Thymus (tissue), 11 donors: ENCODE results near the gene SCN5A. TPM values are rescaled to one million over a fixed set of nuclear protein-coding genes. Genes with fewer than 3 reads are reported as not detected.

ENCODE experiments used
- DNase-seq, 9 donors: peaks; one replicate each; pipeline ENCODE4 v3.0.0-alpha.2; 2013; ENCODE audit warnings: low spot score in 9 of 9, low read depth in 6 of 9, missing footprints in 1 of 9
- H3K27ac ChIP-seq, 2 donors: one replicate each; pipeline ENCODE4 v1.5.1; 2013; ENCODE audit warnings: control low read depth in 1 of 2, low read depth in 1 of 2, low read length in 1 of 2, mild to moderate bottlenecking in 1 of 2, moderate library complexity in 1 of 2
- H3K27me3 ChIP-seq, 2 donors: one replicate each; pipeline ENCODE4 v1.5.1; 2013; ENCODE audit warnings: low read length in 1 of 2; ENCODE audit not compliant: control insufficient read depth in 2 of 2, insufficient read depth in 1 of 2
- H3K36me3 ChIP-seq, 2 donors: one replicate each; pipeline ENCODE4 v1.5.1; 2013; ENCODE audit warnings: low read length in 1 of 2, mild to moderate bottlenecking in 1 of 2, moderate library complexity in 1 of 2; ENCODE audit not compliant: control insufficient read depth in 2 of 2, insufficient read depth in 2 of 2
- H3K4me1 ChIP-seq, 2 donors: one replicate each; pipeline ENCODE4 v1.5.1; 2013; ENCODE audit warnings: low read length in 2 of 2; ENCODE audit not compliant: control insufficient read depth in 2 of 2, insufficient read depth in 2 of 2
- H3K4me3 ChIP-seq, 2 donors: one replicate each; pipeline ENCODE4 v1.5.1; 2013; ENCODE audit warnings: low read length in 2 of 2, control low read depth in 1 of 2, mild to moderate bottlenecking in 1 of 2
- H3K9me3 ChIP-seq, 2 donors: one replicate each; pipeline ENCODE4 v1.5.1; 2013; ENCODE audit warnings: low read length in 1 of 2, mild to moderate bottlenecking in 1 of 2; ENCODE audit not compliant: control insufficient read depth in 2 of 2, insufficient read depth in 1 of 2
- WGBS: extraction: QIAGEN DNeasy Blood & Tissue Kit; methylation state at CpG from one replicate; pipeline ENCODE4 v1.1.7; 2013; 5-methylcytosine and 5-hydroxymethylcytosine counted together
- polyA plus RNA-seq: library from polyadenylated mRNA; stranded (reverse); fragments of 200-250 nt; gene quantifications from one replicate; pipeline ENCODE4 v1.2.3, GENCODE V29; 2013
- total RNA-seq: library from RNA; stranded (reverse); fragments of 120-200 nt; gene quantifications from one replicate; pipeline ENCODE4 v1.2.4, GENCODE V29; 2013
- donor health status: healthy.

Gene SCN5A
- total and polyA plus RNA-seq, 2 donors = 0.05 to 0.09 TPM

- 93% methylated on average over 16 of the region's 16 CpGs for WGBS
- Histone ChIP-seq H3K36me3 (no peaks in the 10 kb centered on the region), H3K4me3 (no peak overlapping the region), H3K4me1 (no peaks in the 10 kb centered on the region), H3K9me3 (no peaks in the 10 kb centered on the region), H3K27me3 (no peaks in the 10 kb centered on the region), H3K27ac (no peak overlapping the region)
- no peak for DNase-seq
Measured at GRCh38 chr3:38603731-38604131, 45.8 kb downstream of the SCN5A start.

DNA sequence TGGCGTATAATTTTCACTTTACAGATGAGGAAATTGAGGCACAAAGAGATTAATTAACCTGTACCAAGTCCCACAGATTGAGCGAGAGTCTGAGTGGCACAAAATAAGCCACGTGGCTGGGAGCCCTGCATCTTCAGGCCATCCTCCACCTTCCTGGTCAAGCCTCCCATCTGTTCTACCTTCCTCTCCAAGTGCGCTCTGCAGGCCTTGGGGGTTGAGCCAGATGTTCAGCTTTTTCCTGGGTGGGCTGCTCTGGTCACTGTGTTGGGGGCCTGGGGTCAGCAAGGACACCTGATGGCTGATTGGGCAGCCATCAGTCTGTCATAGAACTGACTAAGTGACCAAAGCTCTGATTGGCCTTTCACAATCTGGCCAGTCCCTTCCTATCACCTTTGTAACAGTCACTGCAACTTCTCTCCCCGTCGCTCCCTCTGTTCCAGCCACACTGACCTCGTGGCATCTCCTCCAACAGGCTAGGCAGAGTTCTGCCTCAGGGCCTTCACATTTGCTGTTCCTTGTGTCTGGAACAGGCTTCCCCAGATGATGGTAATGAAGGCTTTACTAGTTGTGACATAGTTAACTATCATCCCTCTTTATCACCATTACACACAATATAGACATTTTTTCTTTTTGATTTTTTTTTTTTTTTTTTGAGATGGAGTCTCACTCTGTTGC lies 46.8 kb downstream of the SCN5A start:
- Histone ChIP-seq H3K27ac (no peak overlapping the region), H3K4me1 (no peaks in the 10 kb centered on the region), H3K27me3 (no peaks in the 10 kb centered on the region), H3K9me3 (no peaks in the 10 kb centered on the region), H3K4me3 (no peak overlapping the region), H3K36me3 (no peaks in the 10 kb centered on the region)
- 95% methylated on average over 7 of the region's 7 CpGs for WGBS
- DNase-seq = no peak

- Histone ChIP-seq H3K36me3 (no peaks in the 10 kb centered on the region), H3K27me3 (no peaks in the 10 kb centered on the region), H3K9me3 (no peaks in the 10 kb centered on the region), H3K4me1 (no peaks in the 10 kb centered on the region), H3K4me3 (no peak overlapping the region), H3K27ac (no peak overlapping the region)
- 97% methylated on average over 3 of the region's 3 CpGs for WGBS
- no peak for DNase-seq
Measured at GRCh38 chr3:38601956-38602550, 47.4 kb downstream of the SCN5A start.

- Histone ChIP-seq H3K27ac (no peak overlapping the region), H3K36me3 (no peaks in the 10 kb centered on the region), H3K4me1 (no peaks in the 10 kb centered on the region), H3K9me3 (no peaks in the 10 kb centered on the region), H3K4me3 (no peak overlapping the region), H3K27me3 (no peaks in the 10 kb centered on the region)
- 92% methylated on average over 1 of the region's 1 CpG for WGBS
- no peak for DNase-seq
Measured at GRCh38 chr3:38600551-38600950, 48.9 kb downstream of the SCN5A start.

DNA sequence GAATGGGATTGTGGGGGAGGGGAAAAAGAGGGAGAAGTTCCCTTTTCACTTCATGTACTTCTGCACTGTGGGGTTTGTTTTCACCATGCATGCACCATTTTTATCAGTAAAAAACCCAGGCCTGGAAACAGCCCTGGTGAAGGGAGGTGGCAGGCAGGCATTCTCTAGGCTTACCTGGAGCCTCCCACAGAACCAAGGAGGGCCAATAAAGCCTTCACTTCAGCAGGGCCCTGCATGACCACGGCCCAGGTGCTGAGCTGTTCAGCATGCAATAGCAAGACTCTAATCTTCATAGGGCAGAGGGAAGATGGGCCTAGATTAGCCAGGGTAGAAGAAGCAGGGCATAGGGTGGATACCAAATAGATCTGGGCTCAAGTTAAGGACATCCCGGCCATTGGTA lies 49.6 kb downstream of the SCN5A start:
- WGBS = 90% methylated on average over 2 of the region's 2 CpGs
- H3K4me3 ChIP-seq = no peak overlapping the region
- H3K27me3 ChIP-seq = no peaks in the 10 kb centered on the region
- H3K27ac ChIP-seq = no peak overlapping the region
- DNase-seq = no peak
- no peaks in the 10 kb centered on the region for H3K9me3 ChIP-seq
- no peaks in the 10 kb centered on the region for H3K4me1 ChIP-seq
- no peaks in the 10 kb centered on the region for H3K36me3 ChIP-seq

DNA sequence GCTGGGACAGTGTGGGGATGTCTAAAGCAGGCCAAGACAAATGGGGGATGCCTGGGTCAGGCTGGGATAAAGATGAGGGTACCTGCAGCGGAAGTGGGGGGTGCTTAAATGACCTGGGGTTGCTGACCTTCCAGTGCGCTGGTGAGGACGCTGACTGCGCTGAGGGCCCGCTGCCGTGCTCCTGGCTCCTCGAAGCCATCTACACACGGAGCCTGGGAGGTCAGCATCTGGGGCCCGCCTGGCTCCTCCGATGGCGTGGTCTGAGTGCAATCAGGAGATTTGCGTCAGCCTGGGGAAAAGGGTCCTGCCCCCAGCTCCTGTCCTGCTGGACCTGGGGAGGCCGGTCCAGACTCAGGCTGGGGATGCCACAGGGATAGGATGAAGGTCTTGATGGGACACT lies 50.7 kb downstream of the SCN5A start:
- no peak for DNase-seq

GRCh38 chr3:38597502-38598060 lies 51.9 kb downstream of the SCN5A start:
- H3K4me1 ChIP-seq = no peaks in the 10 kb centered on the region
- DNase-seq = no peak
- H3K4me3 ChIP-seq = no peak overlapping the region
- no peaks in the 10 kb centered on the region for H3K36me3 ChIP-seq
- no peaks in the 10 kb centered on the region for H3K27me3 ChIP-seq
- no peaks in the 10 kb centered on the region for H3K9me3 ChIP-seq
- whole genome bisulfite sequencing = 95% methylated on average over 12 of the region's 12 CpGs
- H3K27ac ChIP-seq = no peak overlapping the region

More for the DNA sequence above, 50.7 kb downstream of the SCN5A start:
- H3K4me3 ChIP-seq = no peak overlapping the region
- H3K4me1 ChIP-seq = no peaks in the 10 kb centered on the region
- no peak overlapping the region for H3K27ac ChIP-seq
- no peaks in the 10 kb centered on the region for H3K27me3 ChIP-seq
- no peaks in the 10 kb centered on the region for H3K36me3 ChIP-seq
- no peaks in the 10 kb centered on the region for H3K9me3 ChIP-seq
- WGBS = 98% methylated on average over 13 of the region's 13 CpGs

GRCh38 chr3:38595393-38595792 lies 54.1 kb downstream of the SCN5A start:
- H3K27ac ChIP-seq = no peak overlapping the region

DNA sequence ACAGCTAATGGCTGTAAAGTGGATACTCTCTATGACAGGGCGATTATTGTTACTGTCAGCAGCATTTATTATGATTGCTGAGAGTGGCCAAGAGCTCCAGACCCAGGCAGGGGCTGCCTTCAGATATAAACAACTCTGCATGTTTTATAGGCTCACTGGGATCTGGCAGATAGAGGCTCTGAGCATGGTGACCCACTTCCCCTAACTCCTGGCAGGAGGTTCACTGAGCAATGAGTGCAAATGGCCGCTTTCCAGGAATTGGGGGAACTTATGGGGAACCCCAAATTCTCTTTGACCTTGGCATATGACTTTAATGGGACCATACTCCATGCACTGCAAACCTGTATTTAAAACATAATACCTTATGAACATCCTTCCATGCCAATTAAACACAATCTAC lies 59.0 kb downstream of the SCN5A start:
- no peaks in the 10 kb centered on the region for H3K36me3 ChIP-seq
- H3K4me1 ChIP-seq = no peaks in the 10 kb centered on the region
- H3K9me3 ChIP-seq = no peaks in the 10 kb centered on the region
- no peak for DNase-seq
- H3K27me3 ChIP-seq = no peaks in the 10 kb centered on the region
- no peak overlapping the region for H3K4me3 ChIP-seq
- 97% methylated on average over 2 of the region's 2 CpGs for WGBS
- H3K27ac ChIP-seq = no peak overlapping the region

More at GRCh38 chr3:38595393-38595792, 54.1 kb downstream of the SCN5A start:
- Histone ChIP-seq H3K36me3 (no peaks in the 10 kb centered on the region), H3K9me3 (no peaks in the 10 kb centered on the region), H3K4me3 (no peak overlapping the region), H3K4me1 (no peaks in the 10 kb centered on the region), H3K27me3 (no peaks in the 10 kb centered on the region)
- 96% methylated on average over 6 of the region's 6 CpGs for WGBS
- DNase-seq = no peak
